GM23338 (cell line): ENCODE measurements around the gene C19orf81. TPM values are rescaled to one million over a fixed set of nuclear protein-coding genes. Genes with fewer than 3 reads are reported as not detected.

ENCODE experiments used
- ATAC-seq: fragments of 200-7000 bp; cut with Tn5 transposase; 3 replicates; pipeline ENCODE4 v1.9.1; 2020
- DNase-seq: peaks from one replicate; pipeline ENCODE4 v3.0.0-alpha.2; 2015; ENCODE audit warnings: low spot score
- H2AFZ ChIP-seq: fragments of 200-600 bp; sonication (generic); 2 replicates; pipeline ENCODE4 v1.8.0; 2016; ENCODE audit warnings: antibody characterized with exemption, mild to moderate bottlenecking, moderate library complexity
- H3F3A ChIP-seq: fragments of 200-600 bp; sonication (generic); replicated peaks from 2 replicates; pipeline ENCODE4 v1.8.0; 2017; ENCODE audit warnings: antibody characterized with exemption, mixed run types, low read depth
- H3K27ac ChIP-seq: fragments of 200-600 bp; sonication (generic); 2 replicates; pipeline ENCODE4 v1.6.1; 2016; ENCODE audit warnings: low read depth
- H3K27me3 ChIP-seq: fragments of 200-600 bp; sonication (generic); 2 replicates; pipeline ENCODE4 v1.8.0; 2016; ENCODE audit warnings: mild to moderate bottlenecking, mixed run types, moderate library complexity; ENCODE audit not compliant: insufficient read depth
- H3K36me3 ChIP-seq: fragments of 200-600 bp; sonication (generic); 2 replicates; pipeline ENCODE4 v1.8.0; 2016; ENCODE audit warnings: mild to moderate bottlenecking; ENCODE audit not compliant: insufficient read depth
- H3K4me1 ChIP-seq: fragments of 200-600 bp; sonication (generic); 2 replicates; pipeline ENCODE4 v1.8.0; 2016; ENCODE audit warnings: mild to moderate bottlenecking, moderate library complexity; ENCODE audit not compliant: insufficient read depth
- H3K4me2 ChIP-seq: fragments of 200-600 bp; sonication (generic); 2 replicates; pipeline ENCODE4 v1.7.1; 2017; ENCODE audit warnings: mixed run types
- H3K4me3 ChIP-seq: fragments of 200-600 bp; sonication (generic); 2 replicates; pipeline ENCODE4 v1.6.1; 2016; ENCODE audit warnings: mixed run types
- H3K79me2 ChIP-seq: fragments of 200-600 bp; sonication (generic); replicated peaks from 2 replicates; pipeline ENCODE4 v1.8.0; 2017; ENCODE audit warnings: mild to moderate bottlenecking; ENCODE audit not compliant: insufficient read depth
- H3K9me2 ChIP-seq: fragments of 200-600 bp; sonication (generic); 2 replicates; pipeline ENCODE4 v1.8.0; 2017; ENCODE audit not compliant: insufficient read depth
- H4K20me1 ChIP-seq: fragments of 200-600 bp; sonication (generic); replicated peaks from 2 replicates; pipeline ENCODE4 v1.8.0; 2017; ENCODE audit warnings: mild to moderate bottlenecking; ENCODE audit not compliant: insufficient read depth
- H3K27ac Mint-ChIP-seq: 2 replicates; pipeline ENCODE4 v1.8.0; 2020; ENCODE audit warnings: inconsistent platforms, mild to moderate bottlenecking, moderate library complexity, mixed read lengths
- H3K27me3 Mint-ChIP-seq: 3 replicates; pipeline ENCODE4 v1.8.0; 2022; ENCODE audit warnings: low read depth, mild to moderate bottlenecking, moderate library complexity, mixed read lengths, inconsistent platforms; ENCODE audit not compliant: insufficient read depth, poor library complexity
- H3K36me3 Mint-ChIP-seq: 3 replicates; pipeline ENCODE4 v1.8.0; 2021; ENCODE audit warnings: low read depth, mild to moderate bottlenecking, inconsistent platforms, moderate library complexity, mixed read lengths
- H3K4me1 Mint-ChIP-seq: 3 replicates; pipeline ENCODE4 v1.8.0; 2020; ENCODE audit warnings: mild to moderate bottlenecking, inconsistent platforms, mixed read lengths
- H3K4me3 Mint-ChIP-seq: 3 replicates; pipeline ENCODE4 v1.8.0; 2021; ENCODE audit warnings: moderate library complexity, mild to moderate bottlenecking, inconsistent platforms, mixed read lengths
- H3K9me3 Mint-ChIP-seq: 3 replicates; pipeline ENCODE4 v1.8.0; 2020; ENCODE audit warnings: moderate library complexity, mild to moderate bottlenecking, inconsistent platforms, mixed read lengths
- CREB1 ChIP-seq: fragments of 250-450 bp; sonication (Bioruptor Pico); IDR thresholded peaks from 2 replicates; pipeline ENCODE4 v1.5.0; 2020; ENCODE audit warnings: low read depth, mild to moderate bottlenecking, moderate library complexity
- CTCF ChIP-seq, 2 experiments: fragments of 200-600 bp in 1 of 2; sonication (generic) in 1 of 2; conservative IDR thresholded peaks; 2 replicates each; pipeline versions ENCODE4 v1.5.1 to v1.6.1; 2016 to 2017; ENCODE audit warnings: antibody characterized with exemption in 2 of 2, low read depth in 2 of 2, mild to moderate bottlenecking in 2 of 2, moderate library complexity in 1 of 2
- ETS1 ChIP-seq: IDR thresholded peaks from 2 replicates; pipeline ENCODE4 v1.6.1; 2016; ENCODE audit warnings: antibody characterized with exemption
- EZH2 ChIP-seq: fragments of 200-600 bp; sonication (generic); IDR thresholded peaks from one replicate; pipeline ENCODE4 v1.8.0; 2017; ENCODE audit warnings: antibody characterized with exemption, mild to moderate bottlenecking, low read depth; ENCODE audit not compliant: unreplicated experiment
- EZH2phosphoT487 ChIP-seq: fragments of 200-600 bp; sonication (generic); IDR thresholded peaks from one replicate; pipeline ENCODE4 v1.8.1; 2018; ENCODE audit warnings: antibody characterized with exemption; ENCODE audit not compliant: unreplicated experiment
- JUNB ChIP-seq: IDR thresholded peaks from one replicate; pipeline ENCODE4 v1.6.1; 2016; ENCODE audit warnings: antibody characterized with exemption; ENCODE audit not compliant: unreplicated experiment
- NANOG ChIP-seq: IDR thresholded peaks from 2 replicates; pipeline ENCODE4 v1.6.1; 2016; ENCODE audit warnings: antibody characterized with exemption, borderline replicate concordance
- POLR2AphosphoS5 ChIP-seq: IDR thresholded peaks from 2 replicates; pipeline ENCODE4 v1.6.1; 2016; ENCODE audit warnings: antibody characterized with exemption, low read depth
- STAT1 ChIP-seq: IDR thresholded peaks from one replicate; pipeline ENCODE4 v1.6.1; 2016; ENCODE audit warnings: antibody characterized with exemption; ENCODE audit not compliant: unreplicated experiment
- ZNF114 ChIP-seq: fragments of 250-450 bp; sonication (Bioruptor Pico); IDR thresholded peaks from 2 replicates; pipeline ENCODE4 v1.5.0; 2020; ENCODE audit warnings: mild to moderate bottlenecking, moderate library complexity
- ZNF331 ChIP-seq: fragments of 250-450 bp; sonication (Bioruptor Pico); IDR thresholded peaks from 2 replicates; pipeline ENCODE4 v1.5.0; 2020; ENCODE audit warnings: low read depth, mild to moderate bottlenecking, moderate library complexity
- polyA plus RNA-seq: library from polyadenylated mRNA; unstranded; fragments of >200 nt; fragmentation: Nextera tagmentation; extraction: Ambion mirVana; gene quantifications from 2 replicates; pipeline ENCODE4 v1.2.1, GENCODE V29; 2016
- total RNA-seq: library from RNA; depleted of rRNA; stranded (reverse); fragments of >200 nt; shearing (Covaris generic); gene quantifications from 2 replicates; pipeline ENCODE4 v1.2.3, GENCODE V29; 2014
- TF ChIP-seq, protein P1 (sequence below): IDR thresholded peaks from one replicate; pipeline ENCODE4 v1.6.1; 2018; ENCODE audit warnings: antibody characterized with exemption; ENCODE audit not compliant: unreplicated experiment

Gene C19orf81
- total and polyA plus RNA-seq, 2 experiments from 2014 or later, result 23.2 to 54.3 TPM

GRCh38 chr19:50695251-50696093, 46.2 kb downstream of the C19orf81 start (continued):
- TF ChIP-seq, protein P1, sequence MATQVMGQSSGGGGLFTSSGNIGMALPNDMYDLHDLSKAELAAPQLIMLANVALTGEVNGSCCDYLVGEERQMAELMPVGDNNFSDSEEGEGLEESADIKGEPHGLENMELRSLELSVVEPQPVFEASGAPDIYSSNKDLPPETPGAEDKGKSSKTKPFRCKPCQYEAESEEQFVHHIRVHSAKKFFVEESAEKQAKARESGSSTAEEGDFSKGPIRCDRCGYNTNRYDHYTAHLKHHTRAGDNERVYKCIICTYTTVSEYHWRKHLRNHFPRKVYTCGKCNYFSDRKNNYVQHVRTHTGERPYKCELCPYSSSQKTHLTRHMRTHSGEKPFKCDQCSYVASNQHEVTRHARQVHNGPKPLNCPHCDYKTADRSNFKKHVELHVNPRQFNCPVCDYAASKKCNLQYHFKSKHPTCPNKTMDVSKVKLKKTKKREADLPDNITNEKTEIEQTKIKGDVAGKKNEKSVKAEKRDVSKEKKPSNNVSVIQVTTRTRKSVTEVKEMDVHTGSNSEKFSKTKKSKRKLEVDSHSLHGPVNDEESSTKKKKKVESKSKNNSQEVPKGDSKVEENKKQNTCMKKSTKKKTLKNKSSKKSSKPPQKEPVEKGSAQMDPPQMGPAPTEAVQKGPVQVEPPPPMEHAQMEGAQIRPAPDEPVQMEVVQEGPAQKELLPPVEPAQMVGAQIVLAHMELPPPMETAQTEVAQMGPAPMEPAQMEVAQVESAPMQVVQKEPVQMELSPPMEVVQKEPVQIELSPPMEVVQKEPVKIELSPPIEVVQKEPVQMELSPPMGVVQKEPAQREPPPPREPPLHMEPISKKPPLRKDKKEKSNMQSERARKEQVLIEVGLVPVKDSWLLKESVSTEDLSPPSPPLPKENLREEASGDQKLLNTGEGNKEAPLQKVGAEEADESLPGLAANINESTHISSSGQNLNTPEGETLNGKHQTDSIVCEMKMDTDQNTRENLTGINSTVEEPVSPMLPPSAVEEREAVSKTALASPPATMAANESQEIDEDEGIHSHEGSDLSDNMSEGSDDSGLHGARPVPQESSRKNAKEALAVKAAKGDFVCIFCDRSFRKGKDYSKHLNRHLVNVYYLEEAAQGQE, result peak; percentile 74
- TF ChIP-seq POLR2AphosphoS5 (no peak), JUNB (no peak), CTCF (conservative IDR thresholded peaks at IDR 0.05; ENCODE audit: low read depth in 2 of 2) (no peak), STAT1 (no peak), ZNF331 (CRISPR knock-in tag) (no peak)

DNA sequence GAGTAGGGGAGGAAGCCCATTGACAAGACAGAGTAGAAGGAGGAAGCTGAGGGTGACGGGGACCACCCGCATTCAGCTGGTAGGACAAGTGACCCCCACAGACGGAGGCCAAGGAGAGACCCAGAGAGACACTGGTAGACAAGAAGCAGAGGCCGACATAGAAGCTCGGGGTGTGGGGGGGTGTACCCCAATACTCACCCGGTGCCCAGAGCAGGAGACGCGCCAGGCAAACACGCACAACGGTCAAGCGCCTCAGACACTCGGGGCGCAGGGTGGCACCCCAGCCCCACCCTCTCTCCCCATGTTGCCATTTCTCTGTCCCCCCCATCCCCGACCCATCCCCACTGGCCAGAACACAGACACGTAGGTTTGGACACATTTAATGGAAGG, 46.8 kb downstream of the C19orf81 start:
- Histone ChIP-seq H3K4me3 (peak overlapping the region; percentile 68), H3K27me3 (peaks cover 94% of the 10 kb centered on the region), H3K4me2 (peak overlapping the region; percentile 94), H2AFZ (no peak overlapping the region), H3F3A (no peaks in the 10 kb centered on the region), H3K4me1 (peaks cover 8% of the 10 kb centered on the region; the same call in 1 of the 2 replicates), H3K9me2 (no peaks in the 10 kb centered on the region), H3K27ac (no peak overlapping the region), H3K36me3 (no peaks in the 10 kb centered on the region), H4K20me1 (no peaks in the 10 kb centered on the region; the same call in none of the 2 replicates), H3K79me2 (no peaks in the 10 kb centered on the region)
- Mint-ChIP-seq H3K27ac (no peak overlapping the region), H3K4me1 (no peaks in the 10 kb centered on the region), H3K9me3 (peaks cover 91% of the 10 kb centered on the region), H3K27me3 (peaks cover 5% of the 10 kb centered on the region), H3K36me3 (peaks cover 52% of the 10 kb centered on the region), H3K4me3 (no peak overlapping the region)
- ATAC-seq (no peak), DNase-seq (no peak)
- TF ChIP-seq POLR2AphosphoS5 (no peak), ZNF331 (CRISPR knock-in tag) (no peak), ZNF114 (no peak), NANOG (no peak), EZH2phosphoT487 (no peak), EZH2 (no peak), STAT1 (no peak), JUNB (no peak), CREB1 (CRISPR knock-in tag) (no peak), ETS1 (no peak), CTCF (conservative IDR thresholded peaks at IDR 0.05; ENCODE audit: low read depth in 2 of 2) (no peak)
- TF ChIP-seq, protein P1, result no peak
